ENCODE measurements around the gene EME2. TPM values are rescaled to one million over a fixed set of nuclear protein-coding genes. Genes with fewer than 3 reads are reported as not detected.

EME2 gene
- polyA plus RNA-seq, 6 donors from 2014 or later = 0.43 to 2.8 (median 0.93) TPM

DNA sequence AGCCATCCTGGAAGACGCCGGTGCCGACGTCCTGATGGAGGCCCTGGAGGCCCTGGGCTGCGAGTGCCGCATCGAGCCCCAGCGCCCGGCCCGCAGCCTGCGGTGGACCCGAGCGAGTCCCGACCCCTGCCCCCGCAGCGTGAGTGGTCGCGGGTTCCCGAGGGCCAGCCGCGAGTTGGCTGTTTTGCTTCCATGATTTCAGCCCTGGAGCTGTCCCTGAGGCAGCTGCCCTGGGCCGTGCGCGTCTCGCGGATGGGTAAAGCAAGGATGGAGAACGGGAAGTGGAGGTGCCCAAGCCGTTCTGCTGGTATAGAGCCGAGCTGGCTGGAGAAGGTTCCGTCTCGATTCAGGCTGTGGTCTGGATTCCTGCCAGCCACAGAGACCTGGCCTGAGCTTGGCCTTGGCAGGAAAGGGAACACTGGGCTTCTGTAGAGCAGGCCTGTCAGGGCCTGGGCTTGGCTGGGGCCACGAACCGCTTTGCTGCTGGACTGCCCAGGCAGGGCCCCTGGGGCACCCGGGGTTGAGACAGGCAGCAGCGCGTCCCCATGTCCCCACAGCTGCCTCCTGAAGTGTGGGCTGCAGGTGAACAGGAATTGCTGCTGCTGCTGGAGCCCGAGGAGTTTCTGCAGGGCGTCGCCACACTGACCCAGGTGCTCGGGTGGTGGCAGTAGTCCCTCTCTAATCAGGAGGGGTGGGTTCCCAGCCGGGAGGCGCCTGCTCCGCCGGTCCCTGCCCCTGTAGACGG lies 1.3 kb downstream of the EME2 start:
- H3K9me3 Mint-ChIP-seq = no peaks in the 10 kb centered on the region
- peak overlapping the region; percentile 72 to 97 (median 92) for H3K4me3 Mint-ChIP-seq
- peaks cover 17 to 22% (median 21%) of the 10 kb centered on the region in 3 donors for H3K4me1 Mint-ChIP-seq
- peak overlapping the region in 2 of 6 donors; percentile 43 to 70 for H3K27ac Mint-ChIP-seq
- ATAC-seq (ENCODE audit: low read depth in 2 of 2) (peak; percentile 13 to 17), DNase-seq (no peak)
- no peaks in the 10 kb centered on the region for H3K27me3 Mint-ChIP-seq
- no peaks in the 10 kb centered on the region for H3K36me3 Mint-ChIP-seq

DNA sequence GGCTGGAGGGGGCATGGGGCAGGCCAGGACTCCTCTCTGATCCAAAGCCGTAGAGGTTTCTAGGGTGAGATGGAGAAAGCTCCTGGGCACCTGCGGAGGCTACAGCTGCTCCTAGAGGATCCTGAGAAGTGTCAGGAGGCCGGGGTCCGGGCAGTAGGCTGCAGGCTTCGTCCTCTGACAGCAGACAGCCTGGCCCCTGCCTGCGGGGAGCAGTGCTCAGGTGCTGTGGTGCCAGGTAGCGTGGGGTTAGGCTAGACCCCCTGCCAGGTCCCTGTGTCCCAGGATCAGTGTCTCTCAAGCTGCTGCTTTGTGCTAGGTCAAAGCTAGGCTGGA lies 1.8 kb downstream of the EME2 start:
- H3K4me1 Mint-ChIP-seq = peaks cover 19 to 26% (median 23%) of the 10 kb centered on the region in 3 donors
- H3K4me3 Mint-ChIP-seq = peak overlapping the region in 5 of 8 donors; percentile 90 to 97 (median 93)
- ATAC-seq (ENCODE audit: low read depth in 2 of 2) (no peak), DNase-seq (no peak)
- H3K36me3 Mint-ChIP-seq = no peaks in the 10 kb centered on the region
- H3K27ac Mint-ChIP-seq = no peak overlapping the region
- no peaks in the 10 kb centered on the region for H3K27me3 Mint-ChIP-seq
- H3K9me3 Mint-ChIP-seq = no peaks in the 10 kb centered on the region

DNA sequence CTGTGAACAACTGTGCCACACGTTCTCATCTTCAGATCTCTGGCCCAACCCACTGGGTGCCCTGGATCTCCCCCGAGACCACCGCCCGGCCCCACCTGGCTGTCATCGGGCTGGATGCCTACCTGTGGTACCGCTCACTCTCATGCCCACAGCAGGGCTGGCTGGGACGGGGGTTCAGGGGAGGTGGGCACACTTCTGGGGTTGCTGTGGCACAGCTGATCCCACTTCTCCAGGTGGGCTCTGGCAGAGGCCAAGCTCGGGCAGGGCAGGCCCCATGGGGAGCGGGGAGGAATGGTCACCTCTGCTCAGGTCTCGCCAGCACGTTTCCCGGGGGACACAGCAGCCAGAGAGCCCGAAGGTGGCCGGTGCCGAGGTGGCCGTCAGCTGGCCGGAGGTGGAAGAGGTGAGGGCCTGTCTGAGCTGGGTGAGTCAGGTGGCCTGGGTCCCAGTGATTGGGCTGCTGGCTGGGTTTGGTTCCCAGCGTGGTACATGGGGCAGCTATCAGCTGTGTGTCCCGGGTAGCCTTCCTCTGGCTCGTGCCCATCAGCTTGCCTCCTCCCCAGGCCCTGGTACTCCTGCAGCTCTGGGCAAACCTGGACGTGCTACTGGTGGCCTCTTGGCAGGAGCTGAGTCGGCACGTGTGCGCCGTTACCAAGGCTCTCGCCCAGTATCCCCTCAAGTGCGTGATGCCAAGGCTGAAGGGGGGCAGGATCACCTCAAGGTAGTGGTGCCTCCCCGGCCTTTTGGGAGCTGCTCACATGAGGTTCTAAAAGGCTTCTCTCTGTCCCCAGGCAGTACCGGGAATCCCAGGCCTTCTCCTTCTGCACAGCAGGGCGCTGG lies 2.6 kb downstream of the EME2 start:
- Mint-ChIP-seq H3K4me1 (peaks cover 16 to 22% (median 20%) of the 10 kb centered on the region in 3 donors), H3K4me3 (peak overlapping the region in 4 of 8 donors; percentile 19 to 76 (median 40)), H3K27ac (peak overlapping the region in 1 of 6 donors; percentile 36), H3K9me3 (no peaks in the 10 kb centered on the region), H3K36me3 (no peaks in the 10 kb centered on the region), H3K27me3 (no peaks in the 10 kb centered on the region)
- DNase-seq (no peak), ATAC-seq (ENCODE audit: low read depth in 2 of 2) (no peak)

DNA sequence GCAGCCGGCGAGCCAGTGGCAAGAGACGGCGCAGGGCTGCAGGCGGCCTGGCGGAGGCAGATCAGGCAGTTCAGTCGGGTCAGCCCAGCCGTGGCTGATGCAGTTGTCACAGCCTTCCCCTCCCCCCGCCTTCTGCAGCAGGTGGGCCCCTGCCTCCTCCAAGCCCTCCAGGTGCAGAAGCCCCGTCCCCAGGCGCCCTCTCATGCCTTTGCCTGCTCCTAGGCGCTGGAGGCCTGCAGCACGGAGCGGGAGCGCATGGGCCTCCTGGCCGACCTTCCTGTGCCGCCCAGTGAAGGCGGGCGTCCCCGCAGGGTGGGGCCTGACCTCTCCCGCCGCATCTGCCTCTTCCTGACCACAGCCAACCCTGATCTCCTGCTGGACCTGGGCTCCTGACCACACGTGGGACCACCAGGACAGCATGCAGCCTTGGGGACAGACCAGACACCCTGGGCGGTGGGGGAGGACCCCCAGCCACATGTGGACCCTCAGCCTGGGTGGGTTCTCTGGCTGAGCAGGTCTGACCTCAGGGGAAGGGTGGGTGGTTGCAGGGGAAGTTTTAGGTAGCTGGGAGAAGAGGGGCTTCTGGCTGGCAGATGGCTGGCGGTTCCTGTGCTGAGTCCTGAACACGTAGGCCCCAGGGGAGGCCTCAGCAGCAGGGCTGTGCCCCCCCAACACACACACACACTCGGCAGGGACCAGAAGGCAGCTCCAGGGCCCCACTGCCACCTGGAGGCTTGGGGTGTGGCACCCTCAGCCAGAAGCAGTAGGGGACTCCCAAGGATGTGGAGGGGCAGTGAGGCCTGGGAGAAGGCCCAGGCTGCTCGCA lies 3.4 kb downstream of the EME2 start:
- Mint-ChIP-seq H3K4me1 (peaks cover 16 to 22% (median 20%) of the 10 kb centered on the region in 3 donors), H3K27me3 (no peaks in the 10 kb centered on the region), H3K36me3 (no peaks in the 10 kb centered on the region), H3K9me3 (no peaks in the 10 kb centered on the region), H3K4me3 (peak overlapping the region in 3 of 8 donors; percentile 56 to 64 (median 63)), H3K27ac (peak overlapping the region in 1 of 6 donors; percentile 81)
- DNase-seq = no peak
- ATAC-seq (ENCODE audit: low read depth in 2 of 2) = no peak

DNA sequence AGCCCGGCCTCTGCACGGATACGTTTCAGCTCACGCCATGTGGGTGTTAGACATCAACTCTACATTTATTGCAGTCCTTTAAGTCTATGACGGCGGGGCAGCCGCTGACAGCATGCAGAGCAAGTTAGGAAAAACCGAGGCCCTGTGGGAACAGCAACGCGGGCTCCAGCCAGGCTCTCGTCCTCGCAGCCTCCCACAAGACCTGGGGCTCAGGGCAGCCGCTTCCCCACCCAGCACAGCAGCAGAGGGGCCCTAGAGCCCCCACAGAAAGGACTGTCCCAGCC lies 4.0 kb downstream of the EME2 start:
- Mint-ChIP-seq H3K9me3 (no peaks in the 10 kb centered on the region), H3K27me3 (no peaks in the 10 kb centered on the region), H3K27ac (peak overlapping the region in 2 of 6 donors; percentile 33 to 81), H3K4me3 (peak overlapping the region in 3 of 8 donors; percentile 56 to 64 (median 63)), H3K36me3 (no peaks in the 10 kb centered on the region), H3K4me1 (peaks cover 21 to 27% (median 25%) of the 10 kb centered on the region in 3 donors)
- no peak for ATAC-seq (ENCODE audit: low read depth in 2 of 2)
- DNase-seq = no peak

DNA sequence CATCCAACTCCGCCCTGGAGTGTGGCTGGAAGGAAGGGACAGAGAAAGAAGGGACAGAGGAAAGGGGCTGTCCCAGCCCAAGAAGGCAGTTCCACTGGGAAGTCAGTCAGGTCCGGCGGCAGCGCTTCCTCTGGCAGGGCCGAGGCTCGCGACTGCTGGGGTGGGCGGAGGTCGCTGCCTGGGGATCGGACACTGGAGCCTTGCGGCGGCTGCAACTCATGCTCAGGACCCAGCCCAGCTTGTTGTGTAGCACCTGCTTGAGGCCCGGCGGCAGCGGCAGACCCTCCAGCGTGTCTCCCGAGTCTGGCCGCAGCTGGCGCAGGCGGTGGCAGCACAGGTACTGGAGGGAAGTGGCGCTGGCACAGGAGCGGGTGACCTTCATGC lies 4.4 kb downstream of the EME2 start:
- no peaks in the 10 kb centered on the region for H3K9me3 Mint-ChIP-seq
- no peaks in the 10 kb centered on the region for H3K36me3 Mint-ChIP-seq
- H3K27me3 Mint-ChIP-seq = no peaks in the 10 kb centered on the region
- H3K4me1 Mint-ChIP-seq = peaks cover 21 to 27% (median 25%) of the 10 kb centered on the region in 3 donors
- peak overlapping the region in 1 of 8 donors; percentile 64 for H3K4me3 Mint-ChIP-seq
- ATAC-seq (ENCODE audit: low read depth in 2 of 2) (no peak), DNase-seq (no peak)
- peak overlapping the region in 1 of 6 donors; percentile 33 for H3K27ac Mint-ChIP-seq

DNA sequence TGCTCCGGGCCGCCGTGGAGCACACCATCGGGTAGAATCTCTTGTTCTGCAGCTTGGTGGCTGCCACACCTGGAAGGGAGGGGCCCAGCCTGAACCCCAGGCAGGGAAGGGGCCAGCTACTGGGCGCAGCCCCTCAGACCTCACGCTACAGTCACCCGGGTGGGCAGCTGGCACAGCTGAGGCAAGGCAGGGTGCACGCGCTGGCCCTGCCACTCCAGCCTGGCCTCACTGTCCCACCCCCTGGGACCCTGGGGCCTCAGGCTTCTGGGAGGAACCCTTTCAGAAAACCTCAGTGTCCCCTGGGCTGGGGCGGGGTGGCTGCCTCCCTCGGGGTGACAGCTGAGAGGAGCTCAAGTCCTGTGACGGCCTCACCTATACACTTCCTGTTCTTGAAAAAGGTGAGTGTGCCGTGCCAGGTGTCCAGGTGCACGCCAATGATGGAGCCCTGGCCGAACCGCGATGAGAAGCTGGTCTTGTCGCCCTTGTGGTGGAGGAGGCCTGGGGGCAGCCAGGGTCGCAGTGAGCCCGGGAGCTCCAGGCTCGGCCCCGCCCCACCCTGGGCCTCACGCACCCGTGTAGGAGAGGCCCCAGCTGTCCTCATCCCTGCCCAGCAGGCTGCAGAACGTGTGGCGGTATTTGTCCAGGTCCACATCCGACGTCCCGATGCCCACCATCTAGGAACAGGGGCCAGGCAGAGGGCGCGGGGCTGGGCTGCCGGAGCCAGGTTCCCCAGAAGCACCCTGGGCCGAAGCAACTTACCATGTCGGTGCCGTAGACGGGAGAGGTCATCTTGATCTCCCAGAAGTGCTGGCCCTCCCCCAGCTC lies 5.0 kb downstream of the EME2 start:
- Mint-ChIP-seq H3K4me3 (peak overlapping the region in 1 of 8 donors; percentile 54), H3K27me3 (no peaks in the 10 kb centered on the region), H3K36me3 (no peaks in the 10 kb centered on the region), H3K27ac (no peak overlapping the region), H3K9me3 (no peaks in the 10 kb centered on the region), H3K4me1 (peaks cover 17 to 21% (median 21%) of the 10 kb centered on the region in 3 donors)
- ATAC-seq (ENCODE audit: low read depth in 2 of 2) (no peak), DNase-seq (no peak)

DNA sequence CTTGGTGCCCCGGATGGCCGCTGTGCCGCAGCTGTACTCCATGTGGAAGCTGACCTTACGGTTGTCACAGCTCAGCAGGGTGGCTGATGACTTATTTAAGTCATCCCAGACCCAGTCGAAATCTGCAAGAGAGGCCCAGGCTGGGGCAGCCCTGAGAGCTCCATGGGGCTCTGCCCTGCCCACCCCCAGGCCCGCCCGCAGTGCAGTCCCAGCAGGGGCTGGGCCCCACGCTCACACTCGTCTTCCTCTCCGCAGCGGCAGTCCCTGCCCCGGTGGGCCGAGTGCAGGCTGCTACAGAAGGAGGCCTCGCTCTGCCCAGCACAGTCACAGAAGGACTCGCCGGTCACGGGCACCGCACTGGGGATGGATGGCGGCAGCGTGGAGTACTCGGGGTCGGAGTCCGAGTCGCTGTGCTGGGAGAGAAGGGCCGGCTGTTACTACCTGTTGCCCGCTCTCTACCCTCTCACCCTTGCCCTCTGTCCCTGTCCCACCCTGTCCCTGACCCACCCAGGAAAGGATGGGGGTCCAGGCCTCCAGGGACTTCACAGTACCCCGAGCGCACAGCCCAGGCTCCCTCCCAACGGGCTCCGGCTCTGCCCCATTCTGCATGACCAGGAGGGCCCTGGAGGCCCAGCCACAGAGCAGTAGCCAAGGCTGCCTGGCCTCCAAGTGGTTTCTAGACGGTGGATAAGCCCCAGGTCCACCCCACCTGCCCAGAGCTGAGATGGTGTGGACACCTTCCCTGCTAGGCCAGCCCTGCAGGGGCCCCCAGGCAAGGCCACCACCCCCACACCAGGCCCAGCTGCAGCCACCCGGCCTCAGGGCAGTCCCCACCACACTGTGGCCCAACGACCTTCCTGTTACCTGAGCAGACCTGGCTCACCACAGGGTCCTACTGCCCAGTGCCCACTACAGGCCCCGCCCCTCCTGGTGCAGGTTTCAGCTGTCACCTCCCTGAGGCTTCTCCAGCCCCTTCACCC lies 5.9 kb downstream of the EME2 start:
- DNase-seq = no peak
- no peak for ATAC-seq (ENCODE audit: low read depth in 2 of 2)
- Mint-ChIP-seq H3K4me1 (peaks cover 21 to 28% (median 21%) of the 10 kb centered on the region in 3 donors), H3K4me3 (peak overlapping the region in 3 of 8 donors; percentile 22 to 84 (median 76)), H3K36me3 (no peaks in the 10 kb centered on the region), H3K27me3 (no peaks in the 10 kb centered on the region), H3K27ac (peak overlapping the region in 1 of 6 donors; percentile 88), H3K9me3 (no peaks in the 10 kb centered on the region)

DNA sequence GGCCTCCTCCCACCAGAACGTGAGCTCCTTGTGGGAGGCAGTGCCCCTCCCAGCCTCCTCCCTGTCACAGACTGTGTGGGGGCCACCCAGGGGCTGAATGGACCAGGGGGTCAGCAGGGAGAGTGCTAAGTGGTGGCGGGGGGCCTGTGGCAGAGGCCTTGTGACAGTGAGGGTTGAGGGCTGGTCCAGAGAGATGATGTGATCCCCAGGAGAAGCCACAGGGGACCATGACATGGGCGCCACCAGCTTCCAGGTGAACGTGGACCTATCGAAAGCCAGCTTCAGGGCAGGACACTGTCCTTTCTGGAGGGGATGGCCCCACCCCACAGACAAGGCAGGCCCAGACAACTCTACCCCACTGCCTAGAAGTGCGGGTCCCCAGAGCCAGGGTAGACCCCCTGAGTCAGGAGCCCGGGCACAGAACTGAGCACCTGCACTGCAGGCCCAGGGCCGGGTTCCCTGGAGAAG lies 6.7 kb downstream of the EME2 start:
- Mint-ChIP-seq H3K27ac (peak overlapping the region in 2 of 6 donors; percentile 6 to 88), H3K27me3 (no peaks in the 10 kb centered on the region), H3K9me3 (no peaks in the 10 kb centered on the region), H3K36me3 (no peaks in the 10 kb centered on the region), H3K4me3 (peak overlapping the region in 4 of 8 donors; percentile 22 to 84 (median 60)), H3K4me1 (peaks cover 17 to 32% (median 17%) of the 10 kb centered on the region in 3 donors)
- no peak for ATAC-seq (ENCODE audit: low read depth in 2 of 2)
- DNase-seq = no peak

DNA sequence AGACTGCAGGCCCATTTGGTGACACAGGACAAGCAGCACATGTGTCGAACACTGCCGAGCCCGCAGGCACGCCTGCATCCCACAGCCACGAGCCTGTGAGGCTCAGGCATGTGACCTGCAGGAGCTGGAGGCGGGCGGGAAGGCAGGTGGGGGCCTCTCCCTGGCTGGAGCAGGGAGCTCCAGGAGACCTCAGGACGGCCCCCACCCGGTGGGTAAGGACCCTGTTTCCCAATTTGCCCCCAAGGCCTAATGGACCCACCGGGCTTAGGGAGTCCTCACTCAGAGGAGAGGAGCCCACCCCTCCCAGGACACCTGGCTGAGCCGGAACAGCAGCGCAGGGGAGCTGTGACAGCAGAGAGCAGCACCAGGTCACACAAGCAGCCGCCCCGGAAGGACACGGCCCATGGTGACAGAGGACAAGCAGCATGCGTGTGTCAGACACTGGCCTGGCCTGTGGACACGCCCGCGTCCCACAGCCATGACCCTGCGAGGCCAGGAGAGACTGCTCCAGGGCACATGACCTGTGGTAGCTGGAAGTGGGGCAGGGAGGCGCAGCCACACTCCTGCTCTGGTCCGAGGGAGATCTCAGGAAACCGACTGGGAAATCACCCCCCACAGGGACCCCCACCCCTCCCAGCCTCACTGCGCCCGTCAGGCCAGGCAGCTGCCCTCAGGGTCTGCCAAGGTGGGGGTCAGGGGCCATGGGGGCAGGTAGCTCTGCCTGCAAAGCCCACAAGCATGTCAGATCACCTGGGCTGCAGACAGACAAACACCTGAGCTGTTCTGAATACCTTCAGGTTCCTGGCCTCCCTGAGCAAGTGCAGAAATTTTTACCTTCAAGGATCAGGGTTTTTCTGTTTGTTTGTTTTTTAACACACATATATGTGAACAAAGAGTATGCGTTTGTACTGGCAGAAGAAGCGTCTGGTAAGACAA lies 7.4 kb downstream of the EME2 start:
- ATAC-seq (ENCODE audit: low read depth in 2 of 2) (no peak), DNase-seq (no peak)
- H3K9me3 Mint-ChIP-seq = no peaks in the 10 kb centered on the region
- peak overlapping the region in 6 of 8 donors; percentile 41 to 86 (median 56) for H3K4me3 Mint-ChIP-seq
- H3K27ac Mint-ChIP-seq = no peak overlapping the region
- no peaks in the 10 kb centered on the region for H3K27me3 Mint-ChIP-seq
- H3K36me3 Mint-ChIP-seq = no peaks in the 10 kb centered on the region
- H3K4me1 Mint-ChIP-seq = peaks cover 18 to 32% (median 18%) of the 10 kb centered on the region in 3 donors

DNA sequence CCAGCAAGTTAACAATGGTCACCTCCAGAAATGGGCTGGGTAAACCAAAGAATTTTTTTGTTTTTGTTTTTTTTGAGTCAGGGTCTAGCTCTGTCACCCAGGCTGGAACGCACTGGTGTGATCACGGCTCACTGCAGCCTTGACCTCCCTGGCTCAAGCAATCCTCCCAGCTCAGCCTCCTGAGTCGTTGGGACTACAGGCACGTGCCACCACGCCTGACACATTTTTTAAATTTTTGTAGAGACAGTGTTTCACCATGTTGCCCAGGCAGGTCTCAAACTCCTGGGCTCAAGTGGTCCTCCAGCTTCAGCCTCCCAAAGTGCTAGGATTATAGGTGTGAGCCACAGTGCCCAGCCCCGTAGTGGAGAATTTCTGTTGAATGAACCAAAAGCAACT lies 8.1 kb downstream of the EME2 start:
- no peaks in the 10 kb centered on the region for H3K27me3 Mint-ChIP-seq
- no peaks in the 10 kb centered on the region for H3K9me3 Mint-ChIP-seq
- DNase-seq = no peak
- H3K4me1 Mint-ChIP-seq = peaks cover 21 to 36% (median 25%) of the 10 kb centered on the region in 3 donors
- H3K36me3 Mint-ChIP-seq = no peaks in the 10 kb centered on the region
- no peak for ATAC-seq (ENCODE audit: low read depth in 2 of 2)
- peak overlapping the region in 2 of 6 donors; percentile 83 to 89 for H3K27ac Mint-ChIP-seq
- peak overlapping the region in 6 of 8 donors; percentile 12 to 89 (median 84) for H3K4me3 Mint-ChIP-seq

All from naive B cell (primary cell).